Measurements from ENCODE around the gene OR4P4. TPM values are rescaled to one million over a fixed set of nuclear protein-coding genes. Genes with fewer than 3 reads are reported as not detected.

Gene OR4P4
- not detected for total RNA-seq
- polyA plus RNA-seq (ENCODE audit: insufficient read length in 6 of 6): under 1 TPM in 3 of 6 donors, not detected in 3; 0.07 to 0.13 (median 0.11) TPM
- long read RNA-seq, donor 1: 0 reads
- long read RNA-seq, donor 2: 0 reads
- long read RNA-seq, donor 3: 0 reads
- long read RNA-seq, donor 4: 0 reads
- long read RNA-seq, donor 5: 0 reads
- long read RNA-seq, donor 6: 0 reads
- long read RNA-seq, donor 7: 0 reads
- long read RNA-seq, donor 8: 0 reads
- long read RNA-seq, donor 9: 0 reads
- long read RNA-seq, donor 10: 0 reads
- long read RNA-seq, donor 11: 0 reads
- long read RNA-seq, donor 12: 0 reads

DNA sequence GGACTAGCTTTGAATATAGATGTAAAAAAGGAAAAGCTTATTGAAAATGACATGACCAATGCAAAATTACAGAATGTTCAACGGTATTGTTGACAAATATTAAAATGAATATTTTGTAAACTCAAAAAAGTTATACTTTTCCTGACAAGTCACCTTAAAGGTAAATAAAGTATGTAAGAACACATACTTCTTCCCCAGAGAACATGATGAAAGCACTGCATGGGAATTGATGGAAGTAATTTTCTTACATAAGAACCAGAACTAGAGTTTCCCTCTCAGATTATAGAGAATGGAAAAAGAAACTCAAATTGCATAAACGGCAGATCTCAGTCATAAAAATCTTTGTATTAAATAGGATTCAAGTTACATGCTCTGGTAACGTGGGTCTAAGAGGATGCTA is at the start of gene OR4P4:
Gene OR4P4, plus strand, starts transcription at position 301 of the 400 bp plus-strand sequence.
- no peak for ATAC-seq
- no peaks in the 10 kb centered on the region for H3K36me3 ChIP-seq
- no peak within 1 kb of the TSS for H3K4me3 ChIP-seq

DNA sequence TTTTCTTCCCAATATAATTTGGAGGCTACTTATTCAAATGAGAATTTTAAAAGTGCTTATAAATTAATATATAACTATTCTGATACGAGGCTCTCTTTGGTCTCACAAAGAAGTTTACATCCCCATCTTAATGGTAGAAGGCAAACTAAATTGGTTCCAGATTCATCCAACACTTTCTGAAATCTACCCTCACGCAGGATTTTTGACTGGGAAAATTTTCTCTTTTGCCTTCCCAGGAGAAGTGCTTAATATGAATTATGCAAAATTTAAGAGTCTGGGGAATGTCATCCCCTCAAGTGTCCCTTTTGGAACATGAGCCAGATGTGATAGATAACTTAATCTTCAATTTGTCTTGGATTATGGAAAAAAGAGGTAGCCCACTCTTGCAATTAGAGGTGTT is 27.4 kb upstream of the OR4P4 start, which contains the start of gene OR4C11:
Gene OR4C11, minus strand, starts transcription at position 101 of the 400 bp plus-strand sequence. CDS start 3,272 bp downstream, outside the sequence.
- TF ChIP-seq, protein P1, sequence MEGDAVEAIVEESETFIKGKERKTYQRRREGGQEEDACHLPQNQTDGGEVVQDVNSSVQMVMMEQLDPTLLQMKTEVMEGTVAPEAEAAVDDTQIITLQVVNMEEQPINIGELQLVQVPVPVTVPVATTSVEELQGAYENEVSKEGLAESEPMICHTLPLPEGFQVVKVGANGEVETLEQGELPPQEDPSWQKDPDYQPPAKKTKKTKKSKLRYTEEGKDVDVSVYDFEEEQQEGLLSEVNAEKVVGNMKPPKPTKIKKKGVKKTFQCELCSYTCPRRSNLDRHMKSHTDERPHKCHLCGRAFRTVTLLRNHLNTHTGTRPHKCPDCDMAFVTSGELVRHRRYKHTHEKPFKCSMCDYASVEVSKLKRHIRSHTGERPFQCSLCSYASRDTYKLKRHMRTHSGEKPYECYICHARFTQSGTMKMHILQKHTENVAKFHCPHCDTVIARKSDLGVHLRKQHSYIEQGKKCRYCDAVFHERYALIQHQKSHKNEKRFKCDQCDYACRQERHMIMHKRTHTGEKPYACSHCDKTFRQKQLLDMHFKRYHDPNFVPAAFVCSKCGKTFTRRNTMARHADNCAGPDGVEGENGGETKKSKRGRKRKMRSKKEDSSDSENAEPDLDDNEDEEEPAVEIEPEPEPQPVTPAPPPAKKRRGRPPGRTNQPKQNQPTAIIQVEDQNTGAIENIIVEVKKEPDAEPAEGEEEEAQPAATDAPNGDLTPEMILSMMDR (IDR thresholded peaks at IDR 0.05): no peak

More for the DNA sequence above, at the start of gene OR4P4:
- intact Hi-C loops (cut with DNase I): no loop called here
- no peak for DNase-seq
- TF ChIP-seq, protein P1 (IDR thresholded peaks at IDR 0.05): no peak
- Histone ChIP-seq H3K27me3 (no peaks in the 10 kb centered on the region), H3K9me3 (peaks cover 0 to 19% of the 10 kb centered on the region in 2 donors), H3K4me1 (no peaks in the 10 kb centered on the region), H3K27ac (no peak within 1 kb of the TSS)

DNA sequence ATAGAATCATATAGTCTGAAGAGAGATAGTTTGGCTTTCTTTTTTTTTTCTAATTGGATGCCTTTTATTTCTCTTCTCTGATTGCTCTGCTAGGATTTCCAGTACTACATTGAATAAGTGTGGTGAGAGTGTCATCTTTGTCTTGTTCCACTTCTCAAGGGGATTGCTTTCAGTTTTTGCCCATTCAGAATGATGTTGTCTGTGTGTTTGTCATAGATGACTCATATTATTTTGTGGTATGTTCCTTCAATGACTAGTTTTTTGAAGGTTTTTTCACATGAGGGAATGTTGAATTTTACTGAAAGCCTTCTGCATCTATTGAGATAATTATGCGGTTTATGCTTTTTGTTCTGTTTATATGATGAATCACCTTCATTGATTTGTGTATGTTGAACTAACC is 10.4 kb upstream of the OR4P4 start:
- Histone ChIP-seq H3K9me3 (peaks cover 0 to 46% of the 10 kb centered on the region in 2 donors), H3K4me3 (no peak overlapping the region), H3K27me3 (no peaks in the 10 kb centered on the region), H3K4me1 (no peaks in the 10 kb centered on the region), H3K27ac (no peak overlapping the region), H3K36me3 (no peaks in the 10 kb centered on the region)
- TF ChIP-seq, protein P1 (IDR thresholded peaks at IDR 0.05): no peak
- no peak for DNase-seq
- no peak for ATAC-seq
- intact Hi-C loops (cut with DNase I): no loop called here

More for the DNA sequence above, 27.4 kb upstream of the OR4P4 start, which contains the start of gene OR4C11:
- no peaks in the 10 kb centered on the region for H3K4me1 ChIP-seq
- intact Hi-C loops (cut with DNase I): no loop called here
- H3K4me3 ChIP-seq: no peak within 1 kb of the TSS
- H3K36me3 ChIP-seq: no peaks in the 10 kb centered on the region
- ATAC-seq: no peak
- H3K27me3 ChIP-seq: no peaks in the 10 kb centered on the region
- H3K27ac ChIP-seq: no peak within 1 kb of the TSS
- peaks cover 0 to 15% of the 10 kb centered on the region in 2 donors for H3K9me3 ChIP-seq
- DNase-seq: no peak

DNA sequence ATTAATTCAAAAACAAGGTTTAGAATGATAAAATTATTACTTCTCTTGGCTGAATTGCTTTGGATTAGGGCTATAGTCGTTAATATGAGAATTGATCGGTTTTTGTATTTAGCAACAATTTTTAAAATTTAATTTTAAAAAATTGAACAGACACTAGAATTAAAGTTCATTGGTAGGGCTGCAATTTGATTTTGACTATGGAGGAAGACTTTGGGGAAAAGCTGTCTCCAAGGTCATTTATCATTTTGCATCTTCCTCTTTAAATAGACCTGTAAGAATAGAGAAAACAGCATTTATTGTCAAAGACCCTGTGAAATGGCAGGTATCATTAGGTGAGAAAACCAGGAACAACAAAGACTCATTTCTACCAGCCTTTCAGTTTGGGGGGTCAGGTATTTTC is 13.1 kb downstream of the OR4P4 start, which contains the start of gene OR4S2:
Gene OR4S2, plus strand, starts transcription at position 301 of the 400 bp plus-strand sequence. CDS start 2,577 bp downstream, outside the sequence.
- no peaks in the 10 kb centered on the region for H3K36me3 ChIP-seq
- TF ChIP-seq, protein P1 (IDR thresholded peaks at IDR 0.05): no peak
- no peak for ATAC-seq
- no peaks in the 10 kb centered on the region for H3K27me3 ChIP-seq
- DNase-seq: no peak
- no peak within 1 kb of the TSS for H3K4me3 ChIP-seq
- no peak within 1 kb of the TSS for H3K27ac ChIP-seq
- intact Hi-C loops (cut with DNase I): no loop called here
- H3K4me1 ChIP-seq: no peaks in the 10 kb centered on the region
- H3K9me3 ChIP-seq: peaks cover 0 to 2% of the 10 kb centered on the region in 2 donors

DNA sequence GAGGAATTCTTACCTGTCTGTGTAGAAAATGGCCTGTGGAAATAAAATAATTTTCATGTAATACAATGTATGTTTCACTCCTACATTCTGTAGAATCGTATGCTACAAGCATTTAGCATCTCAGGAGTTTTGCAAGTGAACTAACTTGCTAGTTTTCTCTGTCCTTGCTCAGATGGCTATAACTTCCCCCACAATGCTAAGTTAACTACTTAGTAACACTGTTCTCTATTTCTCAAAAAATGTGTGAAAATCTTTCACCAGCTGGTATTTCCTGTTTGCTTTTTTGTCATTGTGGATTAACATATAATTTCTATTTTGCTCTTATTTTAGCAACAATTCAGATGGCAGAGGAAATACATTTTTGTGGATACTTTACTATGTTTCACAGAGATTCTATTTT is 17.6 kb downstream of the OR4P4 start:
- Histone ChIP-seq H3K27ac (no peak overlapping the region), H3K9me3 (no peaks in the 10 kb centered on the region), H3K4me3 (no peak overlapping the region), H3K4me1 (no peaks in the 10 kb centered on the region), H3K36me3 (no peaks in the 10 kb centered on the region), H3K27me3 (no peaks in the 10 kb centered on the region)
- TF ChIP-seq, protein P1 (IDR thresholded peaks at IDR 0.05): no peak
- ATAC-seq: no peak
- intact Hi-C loops (cut with DNase I): no loop called here
- no peak for DNase-seq
